NT2/D1 (cell line): ENCODE data around the gene MYO7B.
A peak's percentile ranks its signal among the peaks of the same experiment; 100 is the strongest.

Experiments used
- DNase-seq: peaks from one replicate; pipeline ENCODE4 v3.0.0-alpha.2; 2011; ENCODE audit warnings: low read depth, low spot score
- H3K27me3 ChIP-seq: 2 replicates; pipeline ENCODE4 v1.6.0; 2011; ENCODE audit warnings: mild to moderate bottlenecking; ENCODE audit not compliant: insufficient read length, insufficient read depth
- H3K36me3 ChIP-seq: 2 replicates; pipeline ENCODE4 v1.6.1; 2011; ENCODE audit warnings: mild to moderate bottlenecking, low read length, mixed read lengths; ENCODE audit not compliant: insufficient read depth, insufficient read length
- H3K4me1 ChIP-seq: 2 replicates; pipeline ENCODE4 v1.5.1; 2011; ENCODE audit not compliant: insufficient read depth, insufficient read length
- H3K4me3 ChIP-seq: 2 replicates; pipeline ENCODE4 v1.5.1; 2011; ENCODE audit warnings: low read depth; ENCODE audit not compliant: insufficient read length
- H3K9ac ChIP-seq: 2 replicates; pipeline ENCODE4 v1.6.0; 2011; ENCODE audit warnings: low read depth; ENCODE audit not compliant: insufficient read length
- H3K9me3 ChIP-seq: 2 replicates; pipeline ENCODE4 v1.5.1; 2011; ENCODE audit warnings: mild to moderate bottlenecking, low read length; ENCODE audit not compliant: insufficient read depth
- SUZ12 ChIP-seq: IDR thresholded peaks from 2 replicates; pipeline ENCODE4 v1.6.1; 2011; ENCODE audit not compliant: insufficient read length, insufficient read depth; ENCODE audit errors: extremely low read depth
- YY1 ChIP-seq: IDR thresholded peaks from 2 replicates; pipeline ENCODE4 v1.6.1; 2011; ENCODE audit not compliant: insufficient read length, insufficient read depth
- ZNF274 ChIP-seq: IDR thresholded peaks from 2 replicates; pipeline ENCODE4 v1.6.1; 2011; ENCODE audit warnings: mild to moderate bottlenecking, low read depth, low read length

MYO7B gene

GRCh38 chr2:127572841-127573240 lies 37.4 kb downstream of the MYO7B start:
- Histone ChIP-seq H3K4me1 (peaks cover 14% of the 10 kb centered on the region), H3K36me3 (no peaks in the 10 kb centered on the region), H3K9me3 (no peaks in the 10 kb centered on the region), H3K4me3 (no peak overlapping the region), H3K27me3 (no peaks in the 10 kb centered on the region), H3K9ac (no peak overlapping the region)
- TF ChIP-seq YY1 (no peak), ZNF274 (no peak), SUZ12 (no peak)
- DNase-seq: no peak

GRCh38 chr2:127573298-127573697 lies 37.8 kb downstream of the MYO7B start:
- H3K27me3 ChIP-seq: no peaks in the 10 kb centered on the region
- H3K9me3 ChIP-seq: no peaks in the 10 kb centered on the region
- H3K4me3 ChIP-seq: no peak overlapping the region
- no peak for DNase-seq
- TF ChIP-seq ZNF274 (no peak), SUZ12 (no peak), YY1 (no peak)
- peaks cover 10% of the 10 kb centered on the region for H3K4me1 ChIP-seq
- H3K9ac ChIP-seq: no peak overlapping the region
- H3K36me3 ChIP-seq: no peaks in the 10 kb centered on the region

- Histone ChIP-seq H3K9ac (no peak overlapping the region), H3K36me3 (no peaks in the 10 kb centered on the region), H3K27me3 (no peaks in the 10 kb centered on the region), H3K4me3 (no peak overlapping the region), H3K4me1 (peaks cover 9% of the 10 kb centered on the region), H3K9me3 (no peaks in the 10 kb centered on the region)
- TF ChIP-seq YY1 (no peak), ZNF274 (no peak), SUZ12 (no peak)
- DNase-seq: no peak
Measured at GRCh38 chr2:127573771-127574170, 38.3 kb downstream of the MYO7B start.

GRCh38 chr2:127574656-127575055 lies 39.2 kb downstream of the MYO7B start:
- TF ChIP-seq SUZ12: no peak
- TF ChIP-seq ZNF274: no peak
- no peak for TF ChIP-seq YY1
- H3K4me1 ChIP-seq: peaks cover 8% of the 10 kb centered on the region
- no peak overlapping the region for H3K9ac ChIP-seq
- no peaks in the 10 kb centered on the region for H3K27me3 ChIP-seq
- no peak for DNase-seq
- H3K9me3 ChIP-seq: no peaks in the 10 kb centered on the region
- no peak overlapping the region for H3K4me3 ChIP-seq
- no peaks in the 10 kb centered on the region for H3K36me3 ChIP-seq

- Histone ChIP-seq H3K27me3 (no peaks in the 10 kb centered on the region), H3K4me1 (peaks cover 8% of the 10 kb centered on the region), H3K9ac (no peak overlapping the region), H3K9me3 (no peaks in the 10 kb centered on the region), H3K4me3 (no peak overlapping the region), H3K36me3 (no peaks in the 10 kb centered on the region)
- no peak for DNase-seq
- no peak for TF ChIP-seq SUZ12
- no peak for TF ChIP-seq YY1
- TF ChIP-seq ZNF274: no peak
Measured at GRCh38 chr2:127575185-127575765, 39.8 kb downstream of the MYO7B start.

GRCh38 chr2:127575941-127576432 lies 40.5 kb downstream of the MYO7B start:
- Histone ChIP-seq H3K9ac (no peak overlapping the region), H3K9me3 (no peaks in the 10 kb centered on the region), H3K36me3 (no peaks in the 10 kb centered on the region), H3K4me1 (peaks cover 6% of the 10 kb centered on the region), H3K27me3 (no peaks in the 10 kb centered on the region), H3K4me3 (no peak overlapping the region)
- TF ChIP-seq YY1 (no peak), SUZ12 (no peak), ZNF274 (no peak)
- no peak for DNase-seq

GRCh38 chr2:127576433-127577207 lies 41.1 kb downstream of the MYO7B start:
- no peak for DNase-seq
- Histone ChIP-seq H3K9me3 (no peaks in the 10 kb centered on the region), H3K4me3 (no peak overlapping the region), H3K4me1 (peaks cover 6% of the 10 kb centered on the region), H3K36me3 (no peaks in the 10 kb centered on the region), H3K9ac (peak overlapping the region; percentile 4), H3K27me3 (no peaks in the 10 kb centered on the region)
- TF ChIP-seq YY1 (no peak), ZNF274 (no peak), SUZ12 (no peak)
